Ovary (tissue), 9 donors: ENCODE results near the gene NFIA. TPM values are rescaled to one million over a fixed set of nuclear protein-coding genes. Genes with fewer than 3 reads are reported as not detected.

Source experiments
- DNase-seq, 5 donors: peaks; one replicate each; pipeline ENCODE4 v3.0.0-alpha.2; 2019 to 2020
- H3K27ac ChIP-seq, 2 donors: fragments of 200-600 bp; one replicate each; pipeline versions ENCODE4 v1.5.1 to v1.8.0; 2019 to 2022
- H3K27me3 ChIP-seq: fragments of 200-600 bp; one replicate; pipeline ENCODE4 v1.8.0; 2022
- H3K36me3 ChIP-seq: fragments of 200-600 bp; sonication (generic); one replicate; pipeline ENCODE4 v1.5.1; 2019
- H3K4me1 ChIP-seq: one replicate; pipeline ENCODE4 v1.8.1; 2013; ENCODE audit warnings: mild to moderate bottlenecking, moderate library complexity; ENCODE audit not compliant: insufficient read depth
- H3K4me3 ChIP-seq: fragments of 200-600 bp; sonication (generic); one replicate; pipeline ENCODE4 v1.5.1; 2017
- H3K9me3 ChIP-seq, 2 donors: fragments of 200-600 bp in 1 of 2; sonication (generic) in 1 of 2; one replicate each; pipeline versions ENCODE4 v1.5.1 to v1.8.1; 2013 to 2019; ENCODE audit warnings: mild to moderate bottlenecking in 1 of 2, moderate library complexity in 1 of 2
- EP300 ChIP-seq: sonication (generic); formaldehyde crosslinking; IDR thresholded peaks from one replicate; pipeline ENCODE4 v1.6.1; 2017; ENCODE audit warnings: antibody characterized with exemption
- POLR2A ChIP-seq: fragments of 450-650 bp; IDR thresholded peaks from one replicate; pipeline ENCODE4 v1.6.1; 2017; ENCODE audit warnings: antibody characterized with exemption, mild to moderate bottlenecking, moderate library complexity
- WGBS, 3 donors: extraction: QIAGEN DNeasy Blood & Tissue Kit in 1 of 3; methylation state at CpG; one replicate each; pipeline versions ENCODE4 v1.1.5 to v1.1.7; 2013 to 2017; 5-methylcytosine and 5-hydroxymethylcytosine counted together
- intact Hi-C, 4 donors: fragments of 100-400 bp; cut with DNase I; formaldehyde crosslinking; loops; one replicate each; pipeline versions ENCODE4 v1.11.0 to v1.15.1; 2022 to 2023
- polyA plus RNA-seq, 2 donors: library from polyadenylated mRNA; stranded (reverse); fragments of 200-250 nt in 1 of 2; fragments of 350-450 nt in 1 of 2; fragmentation: Illumina TruSeq in 1 of 2; extraction: RNeasy Lipid Tissue Mini Kit (QIAGEN cat#74804) in 1 of 2; gene quantifications; one replicate each; pipeline ENCODE4 v1.2.3, GENCODE V29; 2013 to 2014
- total RNA-seq, 7 donors: library from RNA; depleted of rRNA in 2 of 7; stranded (reverse); fragments of >200 nt in 2 of 7; fragmentation: NEBNext Ultra II Directional in 3 of 7; extraction: Animal tissue kit (Norgen Biotek cat#: 25700) in 3 of 7; gene quantifications; one replicate each; pipeline versions ENCODE4 v1.1.0 to v1.2.4, GENCODE V29; 2016 to 2023
- TF ChIP-seq, protein P1 (sequence below), 3 donors: fragments of 450-650 bp in 2 of 3; fragments of 200-600 bp in 1 of 3; IDR thresholded peaks; one replicate each; pipeline versions ENCODE4 v1.5.1 to v1.8.0; 2016 to 2022; ENCODE audit warnings: antibody characterized with exemption in 3 of 3, mild to moderate bottlenecking in 1 of 3
- donor health status: DM: no; HTN: no; CAD: no; lungs with moderate emphysema.
- donor health status: DM: no; HTN: no; CAD: no.
- donor health status: Bipolar disorder and iron deficiency.
- donor health status: DM: yes; HTN: yes; CAD: no.
- donor health status: DM: no; HTN: no; CAD: no.
- donor health status: DM: yes; HTN: yes; CAD: no.

Gene NFIA
- total and polyA plus RNA-seq, 9 donors: 11.8 to 115 (median 80.9) TPM

DNA sequence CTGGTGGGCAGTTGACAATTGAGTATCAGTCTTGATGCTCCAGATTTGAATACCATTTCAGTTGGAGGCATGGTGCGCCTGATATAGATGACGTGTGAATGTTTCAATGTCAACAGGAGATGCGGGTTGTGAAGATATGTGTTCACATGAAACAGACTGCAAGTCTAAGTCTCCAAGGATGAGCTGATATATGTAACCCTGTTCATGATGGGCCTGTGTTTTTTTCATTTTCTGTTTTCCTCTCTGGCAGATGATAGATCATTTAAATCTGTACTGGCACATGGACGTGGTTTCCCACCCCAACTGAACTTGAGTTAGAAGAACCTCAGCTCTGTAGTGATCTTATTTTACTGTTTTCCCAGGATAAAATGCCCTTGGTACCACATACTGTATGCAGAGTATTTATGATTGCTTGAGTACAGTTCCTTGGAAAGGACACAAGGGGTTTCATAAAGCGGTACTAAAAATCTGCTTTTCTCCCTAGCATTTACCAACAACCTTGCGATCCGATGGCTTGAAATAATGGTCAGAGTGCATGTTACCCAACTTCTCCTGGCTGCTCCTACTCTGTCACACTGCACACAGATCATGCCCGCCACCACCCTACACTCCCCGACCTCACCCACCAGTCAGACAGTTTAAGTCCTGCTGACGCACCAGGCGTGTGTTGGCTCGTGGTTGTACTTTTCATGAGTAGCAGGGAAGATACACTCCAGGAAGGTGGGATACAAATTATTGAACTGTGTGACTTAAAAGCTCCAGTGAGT, 131.1 kb downstream of the NFIA start:
- H3K27me3 ChIP-seq: no peaks in the 10 kb centered on the region
- no peak for TF ChIP-seq EP300
- no peak for TF ChIP-seq POLR2A
- TF ChIP-seq, protein P1, sequence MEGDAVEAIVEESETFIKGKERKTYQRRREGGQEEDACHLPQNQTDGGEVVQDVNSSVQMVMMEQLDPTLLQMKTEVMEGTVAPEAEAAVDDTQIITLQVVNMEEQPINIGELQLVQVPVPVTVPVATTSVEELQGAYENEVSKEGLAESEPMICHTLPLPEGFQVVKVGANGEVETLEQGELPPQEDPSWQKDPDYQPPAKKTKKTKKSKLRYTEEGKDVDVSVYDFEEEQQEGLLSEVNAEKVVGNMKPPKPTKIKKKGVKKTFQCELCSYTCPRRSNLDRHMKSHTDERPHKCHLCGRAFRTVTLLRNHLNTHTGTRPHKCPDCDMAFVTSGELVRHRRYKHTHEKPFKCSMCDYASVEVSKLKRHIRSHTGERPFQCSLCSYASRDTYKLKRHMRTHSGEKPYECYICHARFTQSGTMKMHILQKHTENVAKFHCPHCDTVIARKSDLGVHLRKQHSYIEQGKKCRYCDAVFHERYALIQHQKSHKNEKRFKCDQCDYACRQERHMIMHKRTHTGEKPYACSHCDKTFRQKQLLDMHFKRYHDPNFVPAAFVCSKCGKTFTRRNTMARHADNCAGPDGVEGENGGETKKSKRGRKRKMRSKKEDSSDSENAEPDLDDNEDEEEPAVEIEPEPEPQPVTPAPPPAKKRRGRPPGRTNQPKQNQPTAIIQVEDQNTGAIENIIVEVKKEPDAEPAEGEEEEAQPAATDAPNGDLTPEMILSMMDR (IDR thresholded peaks at IDR 0.05): no peak
- DNase-seq: no peak
- no peak overlapping the region for H3K4me3 ChIP-seq
- 95 to 98% (median 96%) methylated on average over 12 of the region's 12 CpGs for WGBS, 3 donors
- no peaks in the 10 kb centered on the region for H3K9me3 ChIP-seq
- no peak overlapping the region for H3K27ac ChIP-seq
- H3K4me1 ChIP-seq: peaks cover 7% of the 10 kb centered on the region
- intact Hi-C loops: no loop called here
- H3K36me3 ChIP-seq: no peaks in the 10 kb centered on the region

DNA sequence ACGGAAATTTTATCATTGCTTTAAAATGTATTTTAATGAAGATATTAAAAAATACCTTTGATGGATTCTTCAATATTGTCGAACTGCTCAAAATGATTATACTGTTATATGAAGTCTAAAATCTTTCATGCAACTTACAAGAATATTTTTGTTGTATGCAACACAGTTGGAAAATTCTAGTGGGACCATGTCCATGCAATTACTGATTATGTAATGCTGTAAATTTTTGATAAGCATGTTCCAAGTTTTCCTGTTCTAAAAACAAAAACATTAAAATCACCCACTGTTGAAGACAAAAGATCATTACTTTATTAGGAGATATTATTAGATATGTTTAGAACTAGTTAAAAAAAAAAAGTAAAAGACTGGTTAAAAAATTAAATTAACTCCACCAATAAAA, 132.8 kb downstream of the NFIA start:
- H3K27me3 ChIP-seq: no peaks in the 10 kb centered on the region
- no peaks in the 10 kb centered on the region for H3K9me3 ChIP-seq
- H3K27ac ChIP-seq: no peak overlapping the region
- WGBS, 3 donors: 88 to 92% (median 91%) methylated on average over 2 of the region's 2 CpGs
- H3K4me1 ChIP-seq: peaks cover 7% of the 10 kb centered on the region
- H3K4me3 ChIP-seq: no peak overlapping the region
- no peak for DNase-seq
- no peaks in the 10 kb centered on the region for H3K36me3 ChIP-seq
- intact Hi-C loops: no loop called here
- no peak for TF ChIP-seq EP300
- no peak for TF ChIP-seq POLR2A
- TF ChIP-seq, protein P1 (IDR thresholded peaks at IDR 0.05): no peak

DNA sequence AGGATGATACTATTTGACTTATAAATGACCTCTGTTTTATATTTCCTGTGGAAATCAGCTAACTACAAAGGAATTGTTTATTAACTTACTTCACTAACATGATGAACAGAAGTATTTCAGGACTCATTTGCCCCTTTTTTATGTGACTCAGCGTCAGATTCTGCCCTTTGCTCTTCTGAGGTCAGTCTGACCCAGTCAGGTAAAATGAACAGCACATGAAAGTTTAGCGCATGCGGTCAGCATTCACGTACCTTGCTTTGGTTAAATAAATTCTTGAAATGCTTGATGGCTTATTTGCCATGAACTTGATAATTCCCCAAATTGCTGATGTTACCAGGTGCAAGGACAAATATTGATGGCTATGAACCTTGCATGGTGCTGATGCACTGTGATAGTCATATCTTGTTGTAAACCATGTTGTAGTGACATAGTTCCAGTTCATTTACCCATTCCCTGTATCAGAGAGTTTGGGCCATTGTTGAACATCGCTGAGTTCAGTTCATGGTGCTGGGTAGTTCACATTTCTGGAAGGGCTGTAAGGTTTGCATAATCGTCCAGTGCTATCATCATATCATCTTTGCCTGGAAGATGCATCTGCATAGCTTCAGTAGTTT, 133.4 kb downstream of the NFIA start:
- H3K36me3 ChIP-seq: no peaks in the 10 kb centered on the region
- no peak for DNase-seq
- TF ChIP-seq POLR2A: no peak
- no peak for TF ChIP-seq EP300
- TF ChIP-seq, protein P1 (IDR thresholded peaks at IDR 0.05): no peak

DNA sequence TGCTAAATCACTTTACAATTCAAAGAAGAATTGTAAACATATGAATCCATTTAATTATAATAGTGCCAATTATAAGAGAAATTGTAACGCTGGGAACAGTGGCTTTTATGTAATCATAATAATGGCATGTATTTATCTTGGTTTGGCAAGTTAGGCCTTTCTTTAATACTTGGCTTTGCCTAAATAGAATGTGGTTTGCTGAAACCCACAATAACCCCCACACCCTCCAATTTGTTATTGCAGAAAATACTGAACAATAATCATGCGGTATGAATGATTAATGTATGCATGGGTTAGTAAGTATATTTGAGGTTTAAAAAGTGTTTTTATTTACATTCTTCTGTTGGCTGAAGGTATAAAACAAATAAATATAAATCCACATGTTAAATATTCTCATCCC, 138.2 kb downstream of the NFIA start:
- no peak overlapping the region for H3K27ac ChIP-seq
- peaks cover 5% of the 10 kb centered on the region for H3K4me1 ChIP-seq
- H3K9me3 ChIP-seq: no peaks in the 10 kb centered on the region
- intact Hi-C loops: no loop called here
- TF ChIP-seq, protein P1 (IDR thresholded peaks at IDR 0.05): no peak
- TF ChIP-seq EP300 (no peak), POLR2A (no peak)
- WGBS, 3 donors: 62 to 71% (median 64%) methylated on average over 2 of the region's 2 CpGs
- no peaks in the 10 kb centered on the region for H3K27me3 ChIP-seq
- no peak overlapping the region for H3K4me3 ChIP-seq
- DNase-seq: no peak
- no peaks in the 10 kb centered on the region for H3K36me3 ChIP-seq

More for the DNA sequence above, 133.4 kb downstream of the NFIA start:
- H3K27ac ChIP-seq: no peak overlapping the region
- no peaks in the 10 kb centered on the region for H3K9me3 ChIP-seq
- no peak overlapping the region for H3K4me3 ChIP-seq
- H3K4me1 ChIP-seq: peaks cover 7% of the 10 kb centered on the region
- WGBS, 3 donors: 85 to 88% (median 87%) methylated on average over 6 of the region's 6 CpGs
- intact Hi-C loops: no loop called here
- no peaks in the 10 kb centered on the region for H3K27me3 ChIP-seq
